ENCODE results near the gene SLC6A2. TPM values are rescaled to one million over a fixed set of nuclear protein-coding genes. Genes with fewer than 3 reads are reported as not detected.

Gene SLC6A2
- total and polyA plus RNA-seq, 4 experiments from 2014 or later: not detected

DNA sequence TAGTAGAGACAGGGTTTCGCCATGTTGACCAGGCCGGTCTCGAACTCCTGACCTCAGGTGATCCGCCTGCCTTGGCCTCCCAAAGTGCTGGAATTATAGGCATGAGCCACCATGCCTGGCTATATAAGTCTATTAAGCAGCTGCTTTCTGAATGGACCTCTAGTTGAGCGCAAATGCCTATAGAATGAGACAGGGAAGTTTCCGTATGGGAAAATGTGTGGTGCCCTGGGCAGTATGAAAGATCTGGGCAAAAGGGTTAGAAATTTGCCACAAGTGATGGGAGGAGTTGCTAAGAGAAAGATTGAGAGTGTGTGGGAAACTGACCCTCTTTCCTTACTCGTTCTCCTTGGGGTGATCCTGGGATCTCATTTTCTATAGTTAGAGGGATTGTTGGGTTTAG lies 26.3 kb downstream of the SLC6A2 start:
- Histone ChIP-seq H3K27me3 (ENCODE audit: insufficient read depth, low read length) (no peaks in the 10 kb centered on the region), H3K36me3 (ENCODE audit: insufficient read depth, low read length) (no peaks in the 10 kb centered on the region), H3K4me1 (ENCODE audit: insufficient read depth, low read length) (no peaks in the 10 kb centered on the region), H3K27ac (ENCODE audit: low read depth, low read length) (no peak overlapping the region), H3K4me3 (ENCODE audit: low read length in 2 of 2) (no peak overlapping the region), H3K9me3 (ENCODE audit: control insufficient read depth in 1 of 2, low read length in 2 of 2) (no peaks in the 10 kb centered on the region)
- intact Hi-C loops (cut with micrococcal nuclease): no loop called here
- ChIA-PET POLR2A (ENCODE audit: partially characterized antibody) (no interaction called here), CTCF (ENCODE audit: partially characterized antibody) (no interaction called here)
- no peak overlapping the region for H3K27ac Mint-ChIP-seq
- no peak for DNase-seq
- H3K27me3 Mint-ChIP-seq: peaks cover 3% of the 10 kb centered on the region in 2 donors
- no peak overlapping the region for H3K4me3 Mint-ChIP-seq
- H3K4me1 Mint-ChIP-seq: no peaks in the 10 kb centered on the region
- H3K36me3 Mint-ChIP-seq: no peaks in the 10 kb centered on the region
- peaks cover 0 to 2% (median 0%) of the 10 kb centered on the region in 8 donors for H3K9me3 Mint-ChIP-seq

DNA sequence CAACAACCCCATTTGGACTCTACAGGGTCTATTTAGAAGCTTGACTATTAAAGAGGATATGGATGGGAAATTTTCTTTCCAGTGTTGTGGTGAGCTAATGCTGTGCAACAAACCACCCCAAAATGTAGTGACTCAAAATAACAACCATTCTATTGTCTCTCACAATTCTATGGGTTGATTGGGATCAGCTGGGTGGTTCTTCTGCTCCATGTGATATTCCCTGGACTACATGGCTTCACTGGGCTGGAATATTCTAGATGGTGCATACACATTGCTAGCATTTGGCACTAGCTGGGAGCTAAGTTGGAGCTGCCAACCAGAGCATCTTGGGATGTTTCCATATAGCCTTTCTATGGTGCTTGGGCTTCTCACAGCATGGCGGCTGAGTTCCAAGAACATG lies 30.2 kb downstream of the SLC6A2 start:
- POLR2A ChIA-PET (ENCODE audit: partially characterized antibody): no interaction called here
- H3K27ac Mint-ChIP-seq: no peak overlapping the region
- Histone ChIP-seq H3K36me3 (ENCODE audit: insufficient read depth, low read length) (no peaks in the 10 kb centered on the region), H3K27me3 (ENCODE audit: insufficient read depth, low read length) (no peaks in the 10 kb centered on the region), H3K9me3 (ENCODE audit: control insufficient read depth in 1 of 2, low read length in 2 of 2) (no peaks in the 10 kb centered on the region), H3K4me3 (ENCODE audit: low read length in 2 of 2) (no peak overlapping the region), H3K27ac (ENCODE audit: low read depth, low read length) (no peak overlapping the region), H3K4me1 (ENCODE audit: insufficient read depth, low read length) (no peaks in the 10 kb centered on the region)
- no peaks in the 10 kb centered on the region for H3K4me1 Mint-ChIP-seq
- intact Hi-C loops (cut with micrococcal nuclease): no loop called here
- CTCF ChIA-PET (ENCODE audit: partially characterized antibody): no interaction called here
- DNase-seq: no peak
- H3K27me3 Mint-ChIP-seq: peaks cover 4 to 6% of the 10 kb centered on the region in 2 donors
- H3K36me3 Mint-ChIP-seq: no peaks in the 10 kb centered on the region
- H3K4me3 Mint-ChIP-seq: no peak overlapping the region
- H3K9me3 Mint-ChIP-seq: peaks cover 0 to 4% (median 0%) of the 10 kb centered on the region in 8 donors

DNA sequence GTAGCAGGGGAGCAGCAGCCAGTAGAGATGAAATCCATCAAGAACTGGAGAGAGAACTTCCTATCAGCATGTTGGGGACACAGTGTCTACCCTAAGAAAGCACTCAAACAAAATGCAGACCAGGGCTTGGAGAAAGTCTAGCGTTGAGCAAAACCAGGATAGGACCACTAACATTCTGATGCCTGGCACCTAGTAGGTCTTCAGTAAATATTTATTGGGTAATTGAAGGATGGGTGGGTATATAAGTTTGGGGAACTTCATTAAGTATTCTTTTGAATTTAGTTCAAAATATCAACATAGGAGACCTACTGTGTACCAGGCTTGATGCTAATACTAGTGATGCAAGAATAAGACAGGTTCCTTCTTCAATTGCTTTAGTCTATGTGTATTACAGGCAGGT lies 30.9 kb downstream of the SLC6A2 start:
- no peak overlapping the region for H3K4me3 Mint-ChIP-seq
- H3K9me3 Mint-ChIP-seq: peaks cover 0 to 3% (median 0%) of the 10 kb centered on the region in 8 donors
- Histone ChIP-seq H3K4me3 (ENCODE audit: low read length in 2 of 2) (no peak overlapping the region), H3K27ac (ENCODE audit: low read depth, low read length) (no peak overlapping the region), H3K4me1 (ENCODE audit: insufficient read depth, low read length) (no peaks in the 10 kb centered on the region), H3K36me3 (ENCODE audit: insufficient read depth, low read length) (no peaks in the 10 kb centered on the region), H3K27me3 (ENCODE audit: insufficient read depth, low read length) (no peaks in the 10 kb centered on the region), H3K9me3 (ENCODE audit: control insufficient read depth in 1 of 2, low read length in 2 of 2) (no peaks in the 10 kb centered on the region)
- H3K36me3 Mint-ChIP-seq: no peaks in the 10 kb centered on the region
- ChIA-PET CTCF (ENCODE audit: partially characterized antibody) (no interaction called here), POLR2A (ENCODE audit: partially characterized antibody) (no interaction called here)
- H3K27me3 Mint-ChIP-seq: peaks cover 4 to 5% of the 10 kb centered on the region in 2 donors
- intact Hi-C loops (cut with micrococcal nuclease): no loop called here
- H3K4me1 Mint-ChIP-seq: no peaks in the 10 kb centered on the region
- no peak for DNase-seq
- no peak overlapping the region for H3K27ac Mint-ChIP-seq

- Histone ChIP-seq H3K4me1 (ENCODE audit: insufficient read depth, low read length) (no peaks in the 10 kb centered on the region), H3K36me3 (ENCODE audit: insufficient read depth, low read length) (no peaks in the 10 kb centered on the region), H3K27me3 (ENCODE audit: insufficient read depth, low read length) (no peaks in the 10 kb centered on the region), H3K9me3 (ENCODE audit: control insufficient read depth in 1 of 2, low read length in 2 of 2) (no peaks in the 10 kb centered on the region), H3K27ac (ENCODE audit: low read depth, low read length) (no peak overlapping the region), H3K4me3 (ENCODE audit: low read length in 2 of 2) (no peak overlapping the region)
- CTCF ChIA-PET (ENCODE audit: partially characterized antibody): no interaction called here
- POLR2A ChIA-PET (ENCODE audit: partially characterized antibody): no interaction called here
- H3K27ac Mint-ChIP-seq: no peak overlapping the region
- peaks cover 4 to 5% of the 10 kb centered on the region in 2 donors for H3K27me3 Mint-ChIP-seq
- H3K4me1 Mint-ChIP-seq: no peaks in the 10 kb centered on the region
- intact Hi-C loops (cut with micrococcal nuclease): no loop called here
- no peak for DNase-seq
- no peak overlapping the region for H3K4me3 Mint-ChIP-seq
- H3K9me3 Mint-ChIP-seq: peaks cover 0 to 3% (median 0%) of the 10 kb centered on the region in 8 donors
- H3K36me3 Mint-ChIP-seq: no peaks in the 10 kb centered on the region
Observed at GRCh38 chr16:55687802-55688201, 32.0 kb downstream of the SLC6A2 start.

DNA sequence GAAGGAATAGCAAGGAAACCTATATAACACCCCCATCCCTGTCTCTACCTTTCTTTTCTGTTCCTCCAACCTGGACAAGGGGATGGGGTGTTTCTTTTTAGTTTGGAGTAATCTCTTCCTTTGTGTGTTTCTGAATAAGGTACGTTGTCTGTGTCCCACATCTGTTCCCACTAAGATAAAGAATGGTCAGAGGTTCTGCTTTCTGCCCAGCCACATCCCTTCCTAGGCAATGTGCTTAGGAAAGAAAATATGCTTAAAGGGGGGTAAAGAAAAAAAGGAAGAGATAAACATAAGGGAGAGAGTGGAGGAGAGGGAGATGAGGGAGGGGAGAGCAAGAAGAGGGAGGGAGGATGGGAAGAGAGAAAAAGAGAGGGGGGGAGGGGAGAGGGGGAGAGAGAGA lies 35.1 kb downstream of the SLC6A2 start:
- Mint-ChIP-seq H3K4me1 (no peaks in the 10 kb centered on the region), H3K27ac (no peak overlapping the region), H3K27me3 (peaks cover 5% of the 10 kb centered on the region in 2 donors), H3K9me3 (peaks cover 0 to 3% (median 0%) of the 10 kb centered on the region in 8 donors), H3K4me3 (no peak overlapping the region), H3K36me3 (no peaks in the 10 kb centered on the region)
- Histone ChIP-seq H3K27me3 (ENCODE audit: insufficient read depth, low read length) (no peaks in the 10 kb centered on the region), H3K36me3 (ENCODE audit: insufficient read depth, low read length) (no peaks in the 10 kb centered on the region), H3K4me1 (ENCODE audit: insufficient read depth, low read length) (no peaks in the 10 kb centered on the region), H3K4me3 (ENCODE audit: low read length in 2 of 2) (no peak overlapping the region), H3K9me3 (ENCODE audit: control insufficient read depth in 1 of 2, low read length in 2 of 2) (no peaks in the 10 kb centered on the region), H3K27ac (ENCODE audit: low read depth, low read length) (no peak overlapping the region)
- DNase-seq: no peak
- POLR2A ChIA-PET (ENCODE audit: partially characterized antibody): no interaction called here
- intact Hi-C loops (cut with micrococcal nuclease): no loop called here
- CTCF ChIA-PET (ENCODE audit: partially characterized antibody): interaction anchor here (1.4 kb wide), 1 partner anchor 9 kb away, joined by 5 read pairs; no protein-coding TSS in a partner anchor

- POLR2A ChIA-PET (ENCODE audit: partially characterized antibody): no interaction called here
- DNase-seq: no peak
- Histone ChIP-seq H3K36me3 (ENCODE audit: insufficient read depth, low read length) (no peaks in the 10 kb centered on the region), H3K9me3 (ENCODE audit: control insufficient read depth in 1 of 2, low read length in 2 of 2) (no peaks in the 10 kb centered on the region), H3K4me1 (ENCODE audit: insufficient read depth, low read length) (no peaks in the 10 kb centered on the region), H3K27ac (ENCODE audit: low read depth, low read length) (no peak overlapping the region), H3K4me3 (ENCODE audit: low read length in 2 of 2) (no peak overlapping the region), H3K27me3 (ENCODE audit: insufficient read depth, low read length) (no peaks in the 10 kb centered on the region)
- no peak overlapping the region for H3K4me3 Mint-ChIP-seq
- H3K4me1 Mint-ChIP-seq: no peaks in the 10 kb centered on the region
- intact Hi-C loops (cut with micrococcal nuclease): no loop called here
- CTCF ChIA-PET (ENCODE audit: partially characterized antibody): no interaction called here
- peaks cover 0 to 3% (median 0%) of the 10 kb centered on the region in 8 donors for H3K9me3 Mint-ChIP-seq
- no peak overlapping the region for H3K27ac Mint-ChIP-seq
- H3K36me3 Mint-ChIP-seq: no peaks in the 10 kb centered on the region
- peaks cover 5% of the 10 kb centered on the region in 2 donors for H3K27me3 Mint-ChIP-seq
Observed at GRCh38 chr16:55691771-55692170, 36.0 kb downstream of the SLC6A2 start.

GRCh38 chr16:55695595-55695994 lies 39.8 kb downstream of the SLC6A2 start:
- H3K27ac Mint-ChIP-seq: no peak overlapping the region
- CTCF ChIA-PET (ENCODE audit: partially characterized antibody): interaction anchor here (1.5 kb wide), 1 partner anchor 231 kb away, joined by 8 read pairs; no protein-coding TSS in a partner anchor
- DNase-seq: no peak
- POLR2A ChIA-PET (ENCODE audit: partially characterized antibody): no interaction called here
- Histone ChIP-seq H3K9me3 (ENCODE audit: control insufficient read depth in 1 of 2, low read length in 2 of 2) (no peaks in the 10 kb centered on the region), H3K27ac (ENCODE audit: low read depth, low read length) (no peak overlapping the region), H3K36me3 (ENCODE audit: insufficient read depth, low read length) (no peaks in the 10 kb centered on the region), H3K4me3 (ENCODE audit: low read length in 2 of 2) (no peak overlapping the region), H3K27me3 (ENCODE audit: insufficient read depth, low read length) (no peaks in the 10 kb centered on the region), H3K4me1 (ENCODE audit: insufficient read depth, low read length) (no peaks in the 10 kb centered on the region)
- no peaks in the 10 kb centered on the region for H3K9me3 Mint-ChIP-seq
- H3K4me3 Mint-ChIP-seq: no peak overlapping the region
- H3K27me3 Mint-ChIP-seq: peaks cover 3 to 6% of the 10 kb centered on the region in 2 donors
- no peaks in the 10 kb centered on the region for H3K36me3 Mint-ChIP-seq
- intact Hi-C loops (cut with micrococcal nuclease): no loop called here
- no peaks in the 10 kb centered on the region for H3K4me1 Mint-ChIP-seq

- no peaks in the 10 kb centered on the region for H3K36me3 ChIP-seq (ENCODE audit: insufficient read depth, low read length)
- Mint-ChIP-seq H3K27me3 (peaks cover 4 to 6% of the 10 kb centered on the region in 2 donors), H3K36me3 (no peaks in the 10 kb centered on the region), H3K4me3 (no peak overlapping the region), H3K9me3 (no peaks in the 10 kb centered on the region), H3K4me1 (peaks cover 0 to 3% (median 1%) of the 10 kb centered on the region in 4 donors), H3K27ac (no peak overlapping the region)
- H3K9me3 ChIP-seq (ENCODE audit: control insufficient read depth in 1 of 2, low read length in 2 of 2): no peaks in the 10 kb centered on the region
- CTCF ChIA-PET (ENCODE audit: partially characterized antibody): no interaction called here
- no peaks in the 10 kb centered on the region for H3K27me3 ChIP-seq (ENCODE audit: insufficient read depth, low read length)
- H3K4me3 ChIP-seq (ENCODE audit: low read length in 2 of 2): no peak overlapping the region
- intact Hi-C loops (cut with micrococcal nuclease): no loop called here
- H3K4me1 ChIP-seq (ENCODE audit: insufficient read depth, low read length): no peaks in the 10 kb centered on the region
- no peak for DNase-seq
- POLR2A ChIA-PET (ENCODE audit: partially characterized antibody): no interaction called here
- H3K27ac ChIP-seq (ENCODE audit: low read depth, low read length): no peak overlapping the region
Observed at GRCh38 chr16:55697867-55698266, 42.1 kb downstream of the SLC6A2 start.

Measured in CD4-positive, alpha-beta memory T cell (primary cell).